CD8-positive, alpha-beta memory T cell (primary cell): ENCODE results near the gene C10orf90. TPM values are rescaled to one million over a fixed set of nuclear protein-coding genes. Genes with fewer than 3 reads are reported as not detected.

Experiments used
- CTCF ChIA-PET: fragments of 350-600 bp; sonication (Branson Sonifier 250); formaldehyde crosslinking; loops from one replicate; lab custom pipeline; 2021; ENCODE audit warnings: antibody characterized with exemption; lab: Charles Lee
- POLR2A ChIA-PET: fragments of 350-600 bp; sonication (Branson Sonifier 250); formaldehyde crosslinking; loops from one replicate; lab custom pipeline; 2021; ENCODE audit warnings: antibody characterized with exemption; lab: Charles Lee
- DNase-seq, 5 donors: peaks; one replicate each; pipeline versions ENCODE4 v3.0.0 to v3.0.0-alpha.2; 2020 to 2022; ENCODE audit warnings: mixed read lengths in 1 of 5
- H3K27ac ChIP-seq: one replicate; pipeline ENCODE4 v1.7.0; 2013; ENCODE audit warnings: low read depth, mild to moderate bottlenecking, low read length, moderate library complexity
- H3K27me3 ChIP-seq: 2 replicates; pipeline ENCODE4 v1.7.0; 2013; ENCODE audit warnings: low read length, mild to moderate bottlenecking; ENCODE audit not compliant: insufficient read depth, poor library complexity, severe bottlenecking
- H3K36me3 ChIP-seq: 2 replicates; pipeline ENCODE4 v1.7.0; 2013; ENCODE audit warnings: mild to moderate bottlenecking, low read length, moderate library complexity; ENCODE audit not compliant: insufficient read depth
- H3K4me1 ChIP-seq: 2 replicates; pipeline ENCODE4 v1.7.0; 2013; ENCODE audit warnings: mild to moderate bottlenecking, low read length, moderate library complexity; ENCODE audit not compliant: insufficient read depth
- H3K4me3 ChIP-seq: 2 replicates; pipeline ENCODE4 v1.7.0; 2013; ENCODE audit warnings: mild to moderate bottlenecking, low read length
- H3K9me3 ChIP-seq: 2 replicates; pipeline ENCODE4 v1.7.0; 2013; ENCODE audit warnings: mild to moderate bottlenecking, low read length
- H3K27ac Mint-ChIP-seq, 8 donors: one replicate each; pipeline ENCODE4 v1.8.0; 2020 to 2021; ENCODE audit warnings: mixed read lengths in 8 of 8, mild to moderate bottlenecking in 6 of 8, inconsistent platforms in 3 of 8, moderate library complexity in 3 of 8
- H3K27me3 Mint-ChIP-seq, 2 donors: one replicate each; pipeline ENCODE4 v1.8.0; 2020 to 2021; ENCODE audit warnings: mixed read lengths in 2 of 2, mild to moderate bottlenecking in 1 of 2, moderate library complexity in 1 of 2
- H3K36me3 Mint-ChIP-seq, 3 donors: one replicate each; pipeline ENCODE4 v1.8.0; 2020 to 2021; ENCODE audit warnings: mixed read lengths in 3 of 3, inconsistent platforms in 1 of 3, mild to moderate bottlenecking in 1 of 3
- H3K4me1 Mint-ChIP-seq, 3 donors: one replicate each; pipeline ENCODE4 v1.8.0; 2020 to 2021; ENCODE audit warnings: mixed read lengths in 3 of 3, inconsistent platforms in 1 of 3, mild to moderate bottlenecking in 1 of 3
- H3K4me3 Mint-ChIP-seq, 7 donors: one replicate each; pipeline ENCODE4 v1.8.0; 2020 to 2021; ENCODE audit warnings: mixed read lengths in 7 of 7, mild to moderate bottlenecking in 6 of 7, moderate library complexity in 4 of 7, inconsistent platforms in 2 of 7
- H3K9me3 Mint-ChIP-seq, 5 donors: one replicate each; pipeline ENCODE4 v1.8.0; 2020 to 2022; ENCODE audit warnings: mixed read lengths in 5 of 5, mild to moderate bottlenecking in 3 of 5, moderate library complexity in 2 of 5, inconsistent platforms in 1 of 5
- polyA plus RNA-seq: library from polyadenylated mRNA; unstranded; fragments of 300-500 nt; fragmentation: Illumina TruSeq; gene quantifications from one replicate; pipeline ENCODE4 v1.2.3, GENCODE V29; 2021
- total RNA-seq, 2 experiments: library from RNA; stranded (reverse); gene quantifications; one replicate each; pipeline ENCODE4 v1.2.3, GENCODE V29; 2021

Gene C10orf90
- total and polyA plus RNA-seq, 3 experiments from 2014 or later = not detected

- Histone ChIP-seq H3K9me3 (no peaks in the 10 kb centered on the region), H3K27ac (no peak overlapping the region), H3K4me1 (no peaks in the 10 kb centered on the region), H3K27me3 (no peaks in the 10 kb centered on the region), H3K4me3 (no peak overlapping the region), H3K36me3 (no peaks in the 10 kb centered on the region)
- ChIA-PET CTCF (no interaction called here), POLR2A (no interaction called here)
- DNase-seq = no peak
- Mint-ChIP-seq H3K4me3 (no peak overlapping the region), H3K27ac (no peak overlapping the region), H3K9me3 (peaks cover 0 to 13% (median 3%) of the 10 kb centered on the region in 5 donors), H3K36me3 (no peaks in the 10 kb centered on the region), H3K27me3 (no peaks in the 10 kb centered on the region), H3K4me1 (no peaks in the 10 kb centered on the region)
Measured at GRCh38 chr10:126618466-126618865, 52.0 kb downstream of the C10orf90 start.

GRCh38 chr10:126617733-126618132, 52.8 kb downstream of the C10orf90 start:
- no peak overlapping the region for H3K4me3 Mint-ChIP-seq
- Histone ChIP-seq H3K4me3 (no peak overlapping the region), H3K4me1 (no peaks in the 10 kb centered on the region), H3K36me3 (no peaks in the 10 kb centered on the region), H3K27me3 (no peaks in the 10 kb centered on the region), H3K27ac (no peak overlapping the region), H3K9me3 (no peaks in the 10 kb centered on the region)
- no peaks in the 10 kb centered on the region for H3K36me3 Mint-ChIP-seq
- peaks cover 0 to 1% of the 10 kb centered on the region in 2 donors for H3K27me3 Mint-ChIP-seq
- ChIA-PET CTCF (no interaction called here), POLR2A (no interaction called here)
- DNase-seq = no peak
- no peak overlapping the region for H3K27ac Mint-ChIP-seq
- peaks cover 0 to 9% (median 0%) of the 10 kb centered on the region in 5 donors for H3K9me3 Mint-ChIP-seq
- no peaks in the 10 kb centered on the region for H3K4me1 Mint-ChIP-seq

GRCh38 chr10:126617208-126617607, 53.3 kb downstream of the C10orf90 start:
- DNase-seq = no peak
- Histone ChIP-seq H3K27me3 (no peaks in the 10 kb centered on the region), H3K9me3 (no peaks in the 10 kb centered on the region), H3K27ac (no peak overlapping the region), H3K4me3 (no peak overlapping the region), H3K36me3 (no peaks in the 10 kb centered on the region), H3K4me1 (no peaks in the 10 kb centered on the region)
- no peaks in the 10 kb centered on the region for H3K36me3 Mint-ChIP-seq
- H3K27ac Mint-ChIP-seq = no peak overlapping the region
- H3K4me1 Mint-ChIP-seq = no peaks in the 10 kb centered on the region
- H3K27me3 Mint-ChIP-seq = peaks cover 0 to 1% of the 10 kb centered on the region in 2 donors
- ChIA-PET CTCF (no interaction called here), POLR2A (no interaction called here)
- no peak overlapping the region for H3K4me3 Mint-ChIP-seq
- H3K9me3 Mint-ChIP-seq = peaks cover 0 to 9% (median 0%) of the 10 kb centered on the region in 5 donors

GRCh38 chr10:126616737-126617136, 53.8 kb downstream of the C10orf90 start:
- no peak for DNase-seq
- H3K27ac ChIP-seq = no peak overlapping the region
- H3K4me3 ChIP-seq = no peak overlapping the region
- no peaks in the 10 kb centered on the region for H3K4me1 Mint-ChIP-seq
- H3K4me1 ChIP-seq = no peaks in the 10 kb centered on the region
- H3K27ac Mint-ChIP-seq = no peak overlapping the region
- no peaks in the 10 kb centered on the region for H3K36me3 ChIP-seq
- H3K36me3 Mint-ChIP-seq = no peaks in the 10 kb centered on the region
- peaks cover 0 to 1% of the 10 kb centered on the region in 2 donors for H3K27me3 Mint-ChIP-seq
- no peaks in the 10 kb centered on the region for H3K9me3 ChIP-seq
- peaks cover 0 to 9% (median 0%) of the 10 kb centered on the region in 5 donors for H3K9me3 Mint-ChIP-seq
- H3K27me3 ChIP-seq = no peaks in the 10 kb centered on the region
- CTCF ChIA-PET = no interaction called here
- no peak overlapping the region for H3K4me3 Mint-ChIP-seq
- POLR2A ChIA-PET = no interaction called here

GRCh38 chr10:126611303-126611702, 59.2 kb downstream of the C10orf90 start:
- Histone ChIP-seq H3K27me3 (no peaks in the 10 kb centered on the region), H3K36me3 (no peaks in the 10 kb centered on the region), H3K4me1 (no peaks in the 10 kb centered on the region), H3K4me3 (no peak overlapping the region), H3K9me3 (no peaks in the 10 kb centered on the region), H3K27ac (no peak overlapping the region)
- no peak overlapping the region for H3K27ac Mint-ChIP-seq
- ChIA-PET POLR2A (no interaction called here), CTCF (no interaction called here)
- no peaks in the 10 kb centered on the region for H3K4me1 Mint-ChIP-seq
- no peak overlapping the region for H3K4me3 Mint-ChIP-seq
- no peaks in the 10 kb centered on the region for H3K36me3 Mint-ChIP-seq
- DNase-seq = no peak
- peaks cover 0 to 5% of the 10 kb centered on the region in 2 donors for H3K27me3 Mint-ChIP-seq
- peaks cover 0 to 9% (median 0%) of the 10 kb centered on the region in 5 donors for H3K9me3 Mint-ChIP-seq

GRCh38 chr10:126609566-126609965, 60.9 kb downstream of the C10orf90 start:
- H3K9me3 ChIP-seq = no peaks in the 10 kb centered on the region
- peaks cover 0 to 5% of the 10 kb centered on the region in 2 donors for H3K27me3 Mint-ChIP-seq
- H3K36me3 ChIP-seq = no peaks in the 10 kb centered on the region
- ChIA-PET POLR2A (no interaction called here), CTCF (no interaction called here)
- DNase-seq = no peak
- H3K27me3 ChIP-seq = no peaks in the 10 kb centered on the region
- no peaks in the 10 kb centered on the region for H3K4me1 ChIP-seq
- H3K4me3 Mint-ChIP-seq = no peak overlapping the region
- H3K4me3 ChIP-seq = no peak overlapping the region
- no peaks in the 10 kb centered on the region for H3K4me1 Mint-ChIP-seq
- H3K27ac Mint-ChIP-seq = no peak overlapping the region
- no peaks in the 10 kb centered on the region for H3K36me3 Mint-ChIP-seq
- peaks cover 0 to 9% (median 0%) of the 10 kb centered on the region in 5 donors for H3K9me3 Mint-ChIP-seq
- H3K27ac ChIP-seq = no peak overlapping the region

- H3K4me3 ChIP-seq = no peak overlapping the region
- no peaks in the 10 kb centered on the region for H3K4me1 ChIP-seq
- no peaks in the 10 kb centered on the region for H3K9me3 ChIP-seq
- no peaks in the 10 kb centered on the region for H3K36me3 ChIP-seq
- Mint-ChIP-seq H3K4me3 (no peak overlapping the region), H3K27me3 (peaks cover 0 to 3% of the 10 kb centered on the region in 2 donors), H3K36me3 (no peaks in the 10 kb centered on the region), H3K9me3 (peaks cover 0 to 4% (median 3%) of the 10 kb centered on the region in 5 donors), H3K27ac (no peak overlapping the region), H3K4me1 (no peaks in the 10 kb centered on the region)
- ChIA-PET CTCF (no interaction called here), POLR2A (no interaction called here)
- no peaks in the 10 kb centered on the region for H3K27me3 ChIP-seq
- no peak overlapping the region for H3K27ac ChIP-seq
- DNase-seq = no peak
Measured at GRCh38 chr10:126599949-126600682, 70.4 kb downstream of the C10orf90 start.

GRCh38 chr10:126598009-126598408, 72.5 kb downstream of the C10orf90 start:
- Histone ChIP-seq H3K4me3 (no peak overlapping the region), H3K4me1 (no peaks in the 10 kb centered on the region), H3K27me3 (no peaks in the 10 kb centered on the region), H3K9me3 (no peaks in the 10 kb centered on the region), H3K27ac (no peak overlapping the region), H3K36me3 (no peaks in the 10 kb centered on the region)
- DNase-seq = no peak
- ChIA-PET CTCF (no interaction called here), POLR2A (no interaction called here)
- Mint-ChIP-seq H3K36me3 (no peaks in the 10 kb centered on the region), H3K4me3 (no peak overlapping the region), H3K27me3 (peaks cover 0 to 1% of the 10 kb centered on the region in 2 donors), H3K9me3 (peaks cover 0 to 4% (median 1%) of the 10 kb centered on the region in 5 donors), H3K27ac (no peak overlapping the region), H3K4me1 (no peaks in the 10 kb centered on the region)
